ENCODE data around the gene MRPL14.
A peak's percentile ranks its signal among the peaks of the same experiment; 100 is the strongest.

MRPL14 gene

DNA sequence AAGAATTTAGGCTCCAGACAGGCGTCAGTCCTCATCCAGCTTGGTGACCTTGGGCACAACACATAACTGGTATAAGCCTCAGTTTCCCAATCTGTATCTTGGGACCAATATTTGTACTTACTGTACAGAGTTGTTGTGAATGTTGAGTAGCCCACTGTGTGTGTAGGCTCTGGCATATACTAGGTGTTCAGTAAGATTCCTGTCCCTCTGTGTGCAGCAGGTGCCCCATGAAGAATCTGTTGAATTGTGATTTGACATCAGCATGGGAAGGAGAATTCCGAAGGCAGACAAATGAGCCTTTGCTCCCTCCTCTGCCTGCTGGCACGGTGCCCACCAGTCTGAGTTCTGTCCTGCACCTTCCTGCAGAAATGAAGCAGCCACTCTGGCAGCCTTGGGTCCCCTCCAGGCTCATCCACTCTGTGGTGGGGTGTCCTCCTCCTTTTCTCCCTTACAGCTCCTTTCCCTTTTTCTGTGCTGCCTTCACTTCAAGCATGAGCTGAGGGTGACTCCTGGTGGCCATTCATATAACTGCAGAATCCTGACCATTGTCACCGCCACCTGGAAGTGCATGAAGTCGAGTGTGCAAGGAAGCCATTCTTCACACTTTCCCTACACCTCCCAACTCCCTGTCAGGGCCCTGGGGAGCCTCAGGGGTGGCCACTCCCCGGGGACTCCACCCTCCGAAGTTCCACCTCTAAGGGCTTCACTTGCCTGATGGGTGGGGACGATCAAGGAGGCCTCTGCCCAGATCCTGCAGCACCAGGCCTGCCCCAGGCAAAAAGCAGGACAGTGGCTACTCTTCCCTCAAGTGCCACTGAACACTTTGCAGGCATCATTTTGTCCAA lies 48.2 kb downstream of the MRPL14 start:
- peak; percentile 76 for DNase-seq (ENCODE audit: low read depth)

DNA sequence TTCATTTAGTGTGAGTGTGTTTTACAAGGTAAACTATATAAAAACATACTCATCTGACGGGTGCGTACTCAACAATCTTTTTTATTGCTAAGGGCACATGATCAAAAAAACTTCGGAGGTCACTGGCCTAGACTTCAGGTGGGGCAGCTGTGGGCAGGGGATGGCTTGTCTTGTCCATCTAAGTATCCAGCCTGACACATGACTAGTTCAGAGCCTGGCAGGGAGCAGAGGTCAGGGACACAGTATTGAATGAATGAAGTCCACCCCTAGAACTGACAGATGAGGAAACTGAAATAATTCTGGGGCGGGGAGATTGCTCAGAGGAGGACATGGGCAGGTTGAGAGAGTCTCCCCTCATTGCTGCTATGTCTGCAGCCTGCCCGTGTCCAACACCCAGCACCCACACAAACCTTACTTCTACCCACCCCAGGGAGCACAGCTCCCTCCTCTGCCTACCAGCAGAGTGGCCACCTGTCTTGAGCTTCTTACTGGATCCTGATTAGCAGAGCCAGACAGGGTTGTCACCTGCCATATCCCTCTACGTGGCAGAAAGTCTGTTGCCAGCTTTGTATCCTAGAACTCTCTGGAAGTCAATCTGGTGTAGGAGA lies 48.9 kb downstream of the MRPL14 start:
- no peak for DNase-seq (ENCODE audit: low read depth)

- DNase-seq (ENCODE audit: low read depth) = no peak
Measured at GRCh38 chr6:44077214-44077946, 49.9 kb downstream of the MRPL14 start.

DNA sequence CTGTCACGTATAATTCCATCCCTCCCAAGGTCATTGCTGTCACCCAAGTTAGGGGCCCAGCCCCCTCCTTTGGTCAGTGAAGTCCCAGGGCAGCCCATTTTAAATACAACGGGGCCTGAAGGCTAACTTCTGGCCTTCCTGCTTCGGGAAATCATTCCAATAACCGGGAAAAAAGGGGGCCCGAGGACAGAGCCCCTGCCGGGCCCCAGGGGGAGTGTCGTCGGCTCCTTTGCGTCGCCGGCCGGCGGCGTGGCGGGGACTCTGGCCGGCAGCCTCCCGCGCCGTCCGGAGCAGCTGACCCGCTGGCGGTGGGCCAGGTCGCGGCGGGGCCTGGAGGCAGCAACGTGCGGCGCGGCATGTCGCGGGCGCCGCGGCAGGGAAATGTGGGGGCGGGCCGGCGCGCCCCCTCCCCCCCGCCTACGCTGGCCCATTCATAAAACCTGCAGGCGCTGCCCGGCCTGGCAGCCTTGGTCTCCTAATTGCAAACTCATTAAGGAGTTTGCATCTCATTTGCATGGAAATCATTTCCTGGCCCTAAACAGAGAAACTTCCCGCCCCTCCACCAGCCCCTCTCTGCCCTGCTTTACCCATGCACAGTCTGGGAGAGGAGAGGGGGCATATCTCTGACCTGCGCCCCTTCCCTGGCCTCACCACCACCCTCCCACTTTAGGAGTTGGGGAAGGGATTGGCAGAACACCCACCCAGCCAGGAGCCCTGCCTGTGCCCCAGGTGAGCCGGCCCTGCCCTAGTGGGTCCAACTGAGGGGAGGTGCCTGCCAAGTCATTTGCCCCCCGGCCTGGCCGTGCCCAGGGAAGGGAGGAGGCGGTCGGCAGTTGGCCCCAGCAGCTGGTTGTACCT lies 50.7 kb downstream of the MRPL14 start:
- DNase-seq (ENCODE audit: low read depth) = peak; percentile 41

GRCh38 chr6:44075647-44076355 lies 51.5 kb downstream of the MRPL14 start:
- DNase-seq (ENCODE audit: low read depth) = no peak

DNA sequence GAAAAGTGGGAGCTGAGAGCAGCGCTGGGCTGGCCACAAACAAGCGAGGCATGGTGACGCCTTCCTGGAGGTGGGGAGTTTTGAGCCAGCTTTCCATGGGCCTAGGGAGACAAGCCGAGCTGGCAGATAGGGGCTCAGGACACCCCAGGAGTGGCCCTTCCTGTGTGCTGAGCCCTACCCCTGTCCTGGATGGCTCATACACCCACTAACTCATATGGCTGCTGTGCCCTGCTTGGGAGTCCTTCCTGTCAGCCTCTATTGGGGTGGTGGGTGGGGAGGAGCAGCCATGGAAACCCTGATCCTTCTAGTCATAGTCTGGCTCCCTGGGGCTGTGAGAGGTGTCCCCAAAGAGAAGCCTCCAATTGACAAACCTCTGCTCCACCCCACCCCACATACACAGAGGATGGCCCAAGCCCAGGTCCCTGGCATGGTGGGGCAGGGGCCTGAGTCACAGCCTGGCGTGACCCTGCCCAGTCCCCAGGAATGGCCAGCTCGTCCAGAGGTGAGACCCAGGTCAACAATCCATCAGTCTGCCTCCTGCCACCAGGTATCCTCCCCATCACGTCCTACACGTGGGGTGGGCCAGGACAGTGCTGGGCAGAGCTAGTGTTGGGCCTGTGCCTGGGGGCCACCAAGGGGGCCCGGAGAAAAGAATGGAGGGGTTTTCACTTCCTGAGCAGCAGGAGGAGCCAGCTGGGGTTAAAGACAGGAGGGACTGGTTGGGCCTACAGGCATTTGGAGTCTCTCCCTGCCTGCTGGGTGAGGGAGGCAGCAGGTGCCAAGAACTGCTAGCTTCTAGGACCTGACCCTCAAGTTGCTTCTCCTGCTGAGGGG lies 52.2 kb downstream of the MRPL14 start:
- no peak for DNase-seq (ENCODE audit: low read depth)

GRCh38 chr6:44074439-44074812 lies 52.8 kb downstream of the MRPL14 start:
- DNase-seq (ENCODE audit: low read depth) = peak; percentile 85

DNA sequence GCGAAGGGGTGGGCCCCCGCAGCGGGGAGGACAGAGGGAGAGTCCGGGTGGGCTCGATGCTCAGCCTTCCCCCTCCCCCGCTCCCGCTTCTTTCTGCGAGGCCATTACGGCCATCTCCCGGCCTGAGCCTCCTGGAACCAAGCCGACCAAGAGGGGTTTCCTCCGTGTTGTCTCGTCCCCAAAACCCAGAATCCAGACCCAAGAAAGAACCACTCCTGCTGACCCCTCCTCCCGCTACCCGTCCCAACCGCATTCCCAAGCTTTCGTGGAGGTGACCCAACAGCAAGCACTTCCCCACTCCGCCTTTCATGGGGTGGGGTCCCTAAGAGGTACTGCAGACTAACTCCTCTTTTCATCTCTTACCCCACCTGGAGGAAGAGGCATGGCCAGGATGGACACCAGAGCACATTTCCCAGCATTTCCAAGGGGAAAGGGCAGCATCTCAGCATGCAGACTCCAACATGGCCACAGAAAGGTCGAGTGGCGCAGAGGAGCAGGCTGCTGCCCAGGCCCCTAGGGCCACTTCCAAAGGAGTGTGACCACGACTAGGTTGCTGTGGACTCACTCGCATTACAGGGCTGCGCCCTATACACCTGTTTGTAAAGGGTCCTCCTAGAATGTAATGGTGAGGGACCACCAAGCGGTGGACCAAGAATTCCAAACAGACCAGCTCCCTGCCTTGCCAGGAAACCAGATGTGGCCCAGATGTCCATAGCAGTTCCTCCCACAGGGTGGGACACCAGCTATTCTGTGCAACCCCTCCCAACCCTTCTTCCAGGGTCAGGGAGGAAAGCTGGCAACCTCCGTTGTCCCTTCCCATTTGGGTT lies 53.4 kb downstream of the MRPL14 start:
- DNase-seq (ENCODE audit: low read depth) = peak; percentile 45

DNA sequence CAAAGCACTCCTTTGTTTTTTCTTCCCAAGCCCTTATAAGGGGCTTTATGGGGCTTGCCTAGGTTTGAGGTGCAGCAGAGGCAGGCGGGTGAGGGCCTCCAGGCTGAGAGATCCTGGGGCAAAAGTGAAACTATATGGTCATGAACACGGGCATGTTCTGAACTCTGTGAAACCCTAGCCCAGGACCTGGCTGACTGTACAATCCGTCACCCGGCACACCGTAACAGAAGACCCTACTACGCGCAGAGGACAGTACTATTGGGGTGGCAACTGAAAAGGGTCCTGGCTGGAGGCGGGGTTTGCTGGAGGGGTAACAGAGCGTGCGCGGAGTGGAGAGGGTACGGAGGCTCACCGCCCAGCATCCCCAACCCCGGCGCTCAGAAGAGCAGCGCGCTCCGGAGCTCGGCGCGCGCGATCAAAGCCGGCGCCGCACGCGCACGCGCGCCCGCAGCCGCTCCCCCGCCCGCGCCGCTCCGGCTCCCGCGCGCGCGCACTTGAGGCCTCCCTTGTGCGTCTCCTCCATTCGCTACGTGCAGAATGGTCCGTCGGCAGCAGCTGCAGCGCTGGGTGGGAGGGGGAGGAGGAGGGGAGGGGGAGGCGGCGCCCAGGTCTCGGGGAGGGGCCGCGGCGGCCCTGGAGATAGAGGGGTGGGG lies 54.2 kb downstream of the MRPL14 start:
- DNase-seq (ENCODE audit: low read depth) = peak; percentile 83

GRCh38 chr6:44072452-44072958 lies 54.7 kb downstream of the MRPL14 start:
- DNase-seq (ENCODE audit: low read depth) = peak; percentile 12

DNA sequence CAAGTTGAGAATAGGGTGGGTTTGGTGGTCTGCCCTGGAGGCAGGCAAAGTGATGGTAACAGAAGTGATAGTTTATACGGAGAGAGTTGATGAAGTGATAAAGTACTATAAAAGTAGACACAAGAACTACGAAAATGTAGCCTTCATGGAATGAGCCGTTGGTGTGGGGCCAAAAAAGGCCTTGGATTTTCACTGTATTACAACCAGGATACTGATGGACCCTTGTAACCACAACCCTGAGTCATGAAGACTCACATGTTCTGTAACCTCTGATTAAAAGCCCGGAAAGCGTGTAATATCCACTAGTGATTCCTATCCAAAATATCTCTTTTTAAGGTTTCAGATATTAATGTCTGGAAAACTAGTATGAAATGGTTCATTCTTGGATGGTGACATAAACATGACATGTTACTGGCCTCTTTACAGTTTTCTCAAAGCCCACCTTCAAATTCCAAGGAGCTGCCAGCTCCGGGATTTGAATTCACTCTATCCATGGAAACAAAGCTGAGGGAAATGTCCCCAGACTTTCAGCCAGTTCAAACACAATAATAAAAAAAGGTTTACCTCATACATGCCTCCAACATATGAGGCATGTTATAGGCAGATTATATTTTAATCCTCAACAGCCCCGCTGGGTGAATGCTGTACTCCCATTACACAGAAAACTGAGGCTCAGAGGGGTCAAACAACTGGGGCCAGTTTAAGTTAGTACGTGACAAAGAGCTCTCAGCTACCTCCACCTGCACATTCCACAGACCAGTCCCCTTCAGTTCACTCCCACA lies 55.4 kb downstream of the MRPL14 start:
- peak; percentile 97 for DNase-seq (ENCODE audit: low read depth)

- no peak for DNase-seq (ENCODE audit: low read depth)
Measured at GRCh38 chr6:44068607-44069296, 58.5 kb downstream of the MRPL14 start.

DNA sequence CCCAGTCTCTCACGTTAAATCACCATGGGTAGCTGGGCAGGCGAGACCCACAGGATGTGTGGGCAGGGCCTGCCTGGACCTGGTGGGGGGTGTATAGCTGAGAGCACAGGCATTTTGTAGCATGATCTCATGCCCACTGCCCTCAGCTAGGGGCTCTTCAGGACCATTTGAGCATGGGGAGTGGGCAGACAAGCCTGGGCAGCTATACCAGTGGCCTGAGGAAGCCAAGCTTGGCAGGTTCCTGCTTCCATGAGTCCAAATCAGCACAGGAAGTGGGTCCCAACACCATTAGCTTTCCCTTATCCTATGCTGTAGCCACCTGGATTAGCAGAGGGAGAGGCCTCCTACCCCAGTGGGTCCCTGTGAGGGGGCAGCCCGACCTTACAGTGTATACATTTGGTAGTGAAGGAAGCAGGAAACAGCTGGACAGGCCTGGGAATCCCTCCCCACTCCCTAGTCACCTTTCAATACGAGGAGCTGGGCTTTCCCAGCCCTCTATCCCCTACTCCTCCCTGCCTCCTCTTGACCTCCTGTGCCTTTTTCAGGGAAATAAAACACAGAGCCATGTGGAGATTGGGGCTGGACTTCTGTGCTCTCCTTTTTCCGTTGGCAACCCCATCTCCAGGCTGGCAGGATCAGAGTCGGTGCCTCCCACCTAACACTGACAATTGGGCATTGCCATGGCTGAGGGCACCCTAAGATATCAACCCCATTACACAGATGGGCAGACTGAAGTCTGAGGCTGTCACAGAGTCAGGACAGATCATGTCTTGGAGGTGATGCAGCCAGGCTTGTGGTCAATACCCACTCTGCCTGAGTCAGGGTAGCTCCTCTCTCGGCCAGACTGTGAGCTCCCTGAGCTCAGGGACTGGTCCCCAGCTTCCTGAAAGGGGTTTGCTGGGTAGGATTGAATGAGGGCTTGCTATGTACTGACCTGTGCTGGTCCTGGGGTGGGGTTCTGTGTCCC lies 59.8 kb downstream of the MRPL14 start:
- no peak for DNase-seq (ENCODE audit: low read depth)

DNA sequence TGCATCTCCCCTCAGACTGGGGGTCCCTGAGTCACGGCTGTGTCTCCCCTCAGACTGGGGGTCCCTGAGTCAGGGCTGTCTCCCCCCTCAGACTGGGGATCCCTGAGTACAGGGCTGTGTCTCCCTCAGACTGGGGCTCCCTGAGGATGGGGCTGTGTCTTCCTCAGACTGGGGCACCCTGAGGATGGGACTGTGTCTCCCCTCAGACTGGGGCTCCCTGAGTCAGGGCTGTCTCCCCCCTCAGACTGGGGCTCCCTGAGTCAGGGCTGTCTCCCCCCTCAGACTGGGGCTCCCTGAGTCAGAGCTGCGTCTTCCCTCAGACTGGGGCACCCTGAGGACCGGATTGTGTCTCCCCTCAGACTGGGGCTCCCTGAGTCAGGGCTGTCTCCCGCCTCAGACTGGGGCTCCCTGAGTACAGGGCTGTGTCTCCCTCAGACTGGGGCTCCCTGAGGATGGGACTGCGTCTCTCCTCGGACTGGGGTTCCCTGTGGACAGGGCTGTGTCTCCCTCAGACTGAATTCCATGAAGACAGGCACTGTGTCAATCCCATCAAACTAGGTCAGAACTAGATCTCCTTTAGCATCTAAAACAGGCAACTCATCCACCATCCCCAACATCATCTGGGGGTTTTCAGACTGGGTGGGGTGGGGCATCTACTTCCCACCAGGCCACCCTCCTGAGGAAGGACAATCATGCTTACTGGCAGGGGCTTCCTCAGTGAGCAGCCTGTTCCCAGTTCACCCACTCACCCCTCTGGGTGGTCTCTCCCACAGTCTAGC lies 60.7 kb downstream of the MRPL14 start:
- DNase-seq (ENCODE audit: low read depth) = no peak

DNA sequence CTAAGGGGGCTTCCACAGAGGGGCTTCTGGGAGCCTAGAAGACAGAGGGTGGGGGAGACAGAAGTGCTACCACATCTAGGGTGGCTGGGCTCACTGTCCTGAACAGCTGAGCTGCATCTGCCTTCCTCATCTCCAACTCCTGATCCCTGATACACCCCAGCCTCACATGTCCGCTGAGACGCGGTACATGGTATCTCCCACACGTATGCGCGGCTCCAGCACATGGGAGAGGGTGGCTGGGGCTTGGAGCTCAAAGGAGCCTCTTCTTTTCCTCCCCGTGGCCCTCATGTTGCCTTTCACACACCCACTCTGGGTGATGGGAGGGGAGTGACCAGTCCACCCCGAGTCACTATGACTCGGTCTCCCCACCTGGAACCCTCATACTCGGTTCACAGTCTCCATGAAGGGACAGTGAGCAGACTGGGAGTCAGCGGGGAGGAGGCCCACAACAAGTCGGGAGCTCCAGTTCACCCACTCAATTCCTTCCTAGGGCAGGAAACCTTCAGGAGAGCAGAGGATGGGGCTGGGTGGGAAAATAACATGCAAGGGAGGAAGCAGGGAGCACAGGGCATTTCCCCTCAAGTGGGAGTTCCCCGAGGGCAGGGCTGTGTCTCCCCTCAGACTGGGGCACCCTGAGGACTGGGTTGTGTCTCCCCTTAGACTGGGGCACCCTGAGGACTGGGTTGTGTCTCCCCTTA lies 61.7 kb downstream of the MRPL14 start:
- DNase-seq (ENCODE audit: low read depth) = no peak
